GM21825 (cell line): ENCODE data around the gene ADAM8.

Experiments
- ATAC-seq: cut with Tn5 transposase; IDR thresholded peaks from one replicate; pipeline ENCODE4 v1.9.1; 2021; ENCODE audit warnings: mild to moderate bottlenecking, moderate library complexity; ENCODE audit not compliant: unreplicated experiment

The ADAM8 gene

DNA sequence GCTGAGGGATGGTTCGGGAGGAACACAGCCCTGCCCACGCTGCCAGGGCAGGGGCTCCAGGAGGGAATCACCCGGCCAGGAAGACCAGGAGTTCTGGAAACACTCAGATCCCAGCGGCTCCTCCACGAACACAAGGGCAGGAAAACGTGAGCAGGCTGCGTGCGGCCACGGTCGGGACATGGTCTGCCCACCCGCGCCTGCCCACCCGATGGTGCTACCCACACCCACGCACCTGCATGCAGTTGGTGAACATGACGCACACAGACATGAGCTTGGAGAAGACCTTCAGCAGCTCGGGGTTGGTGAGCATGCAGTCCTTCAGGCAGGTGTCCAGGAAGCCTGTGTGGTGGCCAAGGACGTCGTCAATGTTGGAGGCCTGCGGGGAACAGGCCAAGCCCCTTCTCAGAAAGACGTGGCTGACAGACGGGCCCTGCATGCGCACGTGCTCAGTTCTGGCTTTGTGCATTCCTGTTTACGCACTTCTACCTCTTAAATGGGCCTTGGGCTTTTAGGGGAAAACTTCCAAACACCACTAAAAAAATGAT, 6.2 kb upstream of the ADAM8 start:
- no peak for ATAC-seq

- no peak for ATAC-seq
These were observed 5.1 kb upstream of the ADAM8 start for GRCh38 chr10:133281628-133282372.

GRCh38 chr10:133281084-133281483, 4.4 kb upstream of the ADAM8 start:
- no peak for ATAC-seq

GRCh38 chr10:133280391-133281059, 3.9 kb upstream of the ADAM8 start:
- ATAC-seq = no peak

GRCh38 chr10:133279326-133280226, 2.9 kb upstream of the ADAM8 start:
- ATAC-seq = no peak

GRCh38 chr10:133278577-133279265, 2.1 kb upstream of the ADAM8 start:
- peak; percentile 33 for ATAC-seq

DNA sequence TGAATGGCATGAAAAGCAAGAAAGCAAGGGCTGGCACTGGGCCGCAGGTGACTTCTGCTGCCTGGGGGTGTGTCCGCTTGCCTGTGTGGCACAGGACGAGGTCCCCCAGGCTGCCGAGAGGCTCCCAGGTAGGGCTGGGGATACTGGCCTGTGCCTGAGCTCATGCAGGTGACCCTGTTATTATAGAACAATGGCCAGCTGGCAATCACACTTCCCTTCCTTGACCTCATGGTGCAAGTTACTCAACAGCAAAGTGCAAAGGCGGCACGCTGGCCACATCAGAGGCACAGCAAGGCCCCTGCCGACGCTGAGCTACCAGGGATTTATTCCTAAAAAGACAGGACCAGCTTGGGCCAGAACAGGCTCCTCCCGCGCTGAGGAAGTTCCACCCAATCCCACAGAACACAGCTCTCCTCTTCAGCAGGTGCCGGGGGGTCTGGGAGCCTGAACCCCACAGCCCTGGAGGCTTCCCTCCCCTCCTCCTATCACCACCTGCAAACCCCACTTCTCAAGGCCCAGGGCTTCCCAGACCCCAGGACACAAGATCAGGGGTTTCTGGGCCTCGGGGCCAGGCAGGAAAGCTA, 1.4 kb upstream of the ADAM8 start:
- no peak for ATAC-seq

GRCh38 chr10:133277277-133277992, 767 bp upstream of the ADAM8 start:
- no peak for ATAC-seq

DNA sequence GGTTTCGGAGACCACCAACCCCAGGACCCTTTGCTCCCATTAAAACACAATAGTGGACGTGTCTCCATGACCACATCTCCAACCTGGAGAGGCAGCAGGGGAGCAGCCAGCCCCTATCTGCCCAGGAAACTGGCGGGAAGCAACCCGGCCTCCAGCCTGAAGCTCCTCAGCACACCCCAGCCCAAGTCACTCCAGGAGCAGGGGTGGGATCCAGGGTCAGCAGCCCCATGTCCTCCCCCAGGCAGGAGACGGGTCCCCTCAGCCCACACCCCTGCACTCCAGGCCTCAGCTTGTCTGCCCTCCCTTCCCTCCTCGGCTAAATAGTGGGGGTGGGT, 601 bp downstream of the ADAM8 start:
- no peak for ATAC-seq

DNA sequence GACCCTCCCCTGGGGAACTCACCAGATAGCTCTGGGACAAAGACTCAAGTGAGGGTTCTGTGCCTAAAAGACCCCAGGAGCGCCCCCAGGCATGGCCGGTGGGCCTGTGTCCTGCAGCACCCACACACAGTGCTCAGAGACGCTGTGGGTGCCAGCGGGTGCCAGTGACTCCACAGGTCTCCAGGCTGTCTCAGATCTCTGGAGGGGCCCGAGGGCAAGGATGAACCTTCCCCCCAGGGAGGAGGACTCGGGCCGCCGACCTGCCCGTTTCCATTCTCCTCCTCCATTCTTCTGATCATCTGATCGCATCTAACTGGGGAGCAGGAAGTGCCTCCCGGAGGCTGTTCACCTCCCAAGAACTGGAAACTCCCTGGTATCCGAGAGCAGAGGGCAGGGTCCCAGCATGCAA, 980 bp downstream of the ADAM8 start:
- ATAC-seq = peak; percentile 28

- ATAC-seq = peak; percentile 47
These were observed 1.7 kb downstream of the ADAM8 start for GRCh38 chr10:133274751-133275683.

- ATAC-seq = no peak
These were observed 3.0 kb downstream of the ADAM8 start for GRCh38 chr10:133273534-133274143.

GRCh38 chr10:133272964-133273420, 3.7 kb downstream of the ADAM8 start:
- no peak for ATAC-seq

DNA sequence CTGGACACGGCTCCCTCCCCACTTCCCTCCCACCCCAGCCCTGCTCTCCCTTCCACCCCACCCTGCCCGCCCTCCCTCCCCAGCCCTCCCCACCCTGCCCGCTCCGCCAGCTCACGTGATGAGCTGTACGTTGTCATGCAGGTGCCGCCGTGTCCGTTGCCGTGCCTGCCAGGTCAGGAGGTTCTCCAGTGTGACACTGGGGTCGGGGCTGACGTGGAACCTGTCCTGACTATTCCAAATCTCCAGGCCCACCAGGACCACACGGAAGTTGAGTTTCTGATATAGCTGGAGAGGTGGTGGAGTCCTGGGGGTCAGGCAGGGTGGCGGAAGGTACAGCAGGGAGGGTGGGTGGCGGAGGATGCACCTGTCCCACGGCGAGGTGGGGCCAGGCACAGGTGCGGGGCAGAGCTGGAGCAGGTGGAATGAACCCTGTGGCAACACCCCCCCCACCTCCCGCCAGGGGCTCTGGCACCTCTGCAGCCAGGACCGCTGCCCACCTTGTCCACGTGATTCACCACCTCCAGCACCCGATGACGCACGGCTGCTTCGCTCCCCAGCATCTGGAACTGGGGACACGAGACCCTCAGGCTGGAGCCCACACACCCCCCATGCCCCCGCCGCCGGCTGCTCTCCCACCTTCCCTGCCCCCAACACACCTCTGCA, 4.2 kb downstream of the ADAM8 start:
- ATAC-seq = no peak

DNA sequence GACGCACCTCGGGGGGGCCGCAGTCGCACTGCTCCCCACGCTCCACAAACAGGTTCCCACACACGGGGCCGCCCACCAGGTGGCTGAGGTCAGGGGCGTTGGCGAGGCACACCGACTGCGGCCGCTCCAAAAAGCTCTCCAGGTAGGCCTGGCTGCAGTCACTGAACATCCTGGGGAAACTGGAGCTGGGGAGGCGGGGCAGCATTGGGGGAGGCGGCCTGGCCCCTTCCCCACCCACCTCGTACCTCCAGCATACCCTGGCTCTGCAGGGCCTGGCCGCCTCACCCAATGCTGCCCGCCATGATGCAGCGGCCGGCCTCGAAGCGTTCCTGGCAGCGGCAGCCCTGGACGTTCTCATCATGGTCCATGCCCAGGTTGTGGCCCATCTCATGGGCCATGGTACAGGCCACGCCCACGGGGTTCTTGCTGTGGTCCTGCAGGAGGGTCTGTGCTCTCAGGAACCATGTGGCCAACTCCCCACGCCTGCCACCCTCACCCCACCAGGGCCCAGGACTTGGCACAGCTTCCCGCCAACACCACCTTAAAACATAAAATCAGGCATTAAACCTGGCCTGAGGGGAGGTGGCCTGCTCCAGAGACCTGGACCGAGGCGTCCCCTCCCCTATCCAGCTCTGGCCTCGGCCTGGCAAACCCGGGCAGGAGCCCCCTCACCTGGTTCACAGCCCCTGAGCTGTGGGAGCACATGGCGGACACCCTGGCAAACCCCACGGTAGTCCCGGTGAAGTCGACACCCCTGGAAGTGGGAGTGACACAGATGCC, 5.0 kb downstream of the ADAM8 start:
- ATAC-seq = no peak

DNA sequence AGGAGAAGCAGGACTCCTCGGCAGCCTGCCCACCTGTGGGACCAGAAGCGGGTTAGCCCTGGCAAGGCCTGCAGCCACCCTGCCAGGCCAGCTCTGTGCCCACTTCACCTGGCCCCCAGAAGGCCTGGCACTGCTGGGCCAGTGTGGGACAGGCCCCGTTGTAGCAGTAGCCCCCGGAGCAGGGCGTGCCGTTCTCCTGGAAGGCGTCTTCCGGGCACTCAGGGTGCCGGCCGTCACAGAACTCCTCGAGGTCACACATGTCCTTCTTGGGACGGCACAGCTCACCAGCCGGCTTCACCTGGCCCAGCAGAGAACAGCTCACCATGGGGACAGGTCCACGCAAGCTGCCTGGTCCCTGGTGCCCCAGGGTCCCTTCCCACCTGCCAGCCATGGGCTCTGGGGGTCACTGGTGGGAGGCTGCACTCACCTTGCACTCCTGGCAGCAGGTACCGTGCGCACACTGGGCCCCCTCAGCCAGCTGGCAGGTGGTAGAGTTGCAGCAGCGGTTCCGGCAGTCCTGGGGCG, 5.8 kb downstream of the ADAM8 start:
- no peak for ATAC-seq

DNA sequence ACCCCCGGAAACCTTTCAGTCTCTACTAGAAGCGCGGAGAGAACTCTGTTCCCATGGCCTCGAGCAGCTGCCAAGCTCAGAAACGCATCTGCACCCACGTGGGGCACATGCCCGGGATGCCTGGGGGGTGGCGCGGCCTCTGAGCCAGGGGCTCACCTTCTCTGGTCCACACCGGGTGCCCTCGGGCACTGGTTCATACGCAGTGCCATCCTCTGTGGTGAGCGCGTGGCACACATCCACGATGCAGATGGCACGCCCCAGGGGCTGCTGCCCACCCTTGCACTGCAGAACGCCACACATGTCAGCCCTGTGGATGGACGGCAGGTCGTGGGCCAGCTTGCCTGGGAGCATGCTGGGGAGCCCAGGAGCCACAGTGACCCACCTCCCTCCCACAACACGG, 6.5 kb downstream of the ADAM8 start:
- ATAC-seq = no peak
